HCT116 (cell line): ENCODE measurements around the gene CD2BP2. TPM values are rescaled to one million over a fixed set of nuclear protein-coding genes. Genes with fewer than 3 reads are reported as not detected.

Experiments
- ATAC-seq: fragments of 200-7000 bp; cut with Tn5 transposase; 2 replicates; pipeline ENCODE4 v1.9.1; 2020; ENCODE audit warnings: mild to moderate bottlenecking, moderate library complexity
- BruUV-seq: library from RNA; stranded (reverse); fragments of 400-500 nt; replicated peaks from 2 replicates; lab custom pipeline; 2021; lab: Mats Ljungman, UMichigan
- CTCF ChIA-PET: fragments of 300-600 bp; sonication (Branson Sonifier 250); formaldehyde crosslinking; loops from one replicate; lab custom pipeline; 2021; ENCODE audit warnings: antibody characterized with exemption; lab: Charles Lee
- POLR2A ChIA-PET: fragments of 300-600, 350-600 bp; sonication (Branson Sonifier 250); formaldehyde crosslinking; loops from one replicate; lab custom pipeline; 2021; ENCODE audit warnings: antibody characterized with exemption; lab: Charles Lee
- RAD21 ChIA-PET, 2 experiments: fragments of 300-600 bp; sonication (Branson Sonifier 250); formaldehyde crosslinking; loops; one replicate each; lab custom pipeline; 2023; ENCODE audit warnings: low total read pairs in 2 of 2; ENCODE audit not compliant: uncharacterized antibody in 2 of 2, unreplicated experiment in 2 of 2, low non-redundant PET in 1 of 2; lab: Charles Lee
- DNase-seq: peaks from one replicate; pipeline ENCODE4 v3.0.0-alpha.2; 2010; ENCODE audit warnings: low read depth, low spot score
- H2AFZ ChIP-seq: fragments of 200-600 bp; shearing (Covaris generic), sonication (generic); 2 replicates; pipeline ENCODE4 v1.6.1; 2017; ENCODE audit warnings: low read depth, mixed run types, mixed read lengths, antibody characterized with exemption, low read length; ENCODE audit not compliant: poor library complexity, severe bottlenecking
- H3K27ac ChIP-seq: 2 replicates; pipeline ENCODE4 v1.5.1; 2012; ENCODE audit warnings: low read depth, low read length
- H3K27me3 ChIP-seq: fragments of 200-600 bp; sonication (generic); 2 replicates; pipeline ENCODE4 v1.6.1; 2016; ENCODE audit warnings: mixed run types, low read length, mixed read lengths; ENCODE audit not compliant: insufficient read depth
- H3K36me3 ChIP-seq, 2 experiments: fragments of 200-500 bp in 1 of 2; fragments of 200-600 bp in 1 of 2; sonication (Bioruptor generic) in 1 of 2; sonication (generic) in 1 of 2; 2 replicates each; pipeline versions ENCODE4 v1.5.1 to v1.6.1; 2014 to 2016; ENCODE audit warnings: low read length in 2 of 2, inconsistent platforms in 1 of 2, mixed read lengths in 1 of 2, mixed run types in 1 of 2; ENCODE audit not compliant: insufficient read depth in 2 of 2, control insufficient read depth in 1 of 2
- H3K4me1 ChIP-seq, 2 experiments: fragments of 200-600 bp in 1 of 2; sonication (generic) in 1 of 2; 2 replicates each; pipeline versions ENCODE4 v1.5.1 to v1.6.1; 2012 to 2017; ENCODE audit warnings: low read length in 2 of 2, inconsistent platforms in 1 of 2, mild to moderate bottlenecking in 1 of 2, mixed read lengths in 1 of 2, mixed run types in 1 of 2, moderate library complexity in 1 of 2; ENCODE audit not compliant: insufficient read depth in 2 of 2, control insufficient read depth in 1 of 2
- H3K4me2 ChIP-seq: fragments of 200-600 bp; sonication (generic); 2 replicates; pipeline ENCODE4 v1.6.1; 2017; ENCODE audit warnings: mixed run types, low read length, mixed read lengths
- H3K4me3 ChIP-seq, 2 experiments: fragments of 200-600 bp in 1 of 2; sonication (generic) in 1 of 2; replicated peaks in 1 of 2; 2 replicates each; pipeline ENCODE4 v1.5.1; 2011 to 2016; ENCODE audit warnings: low read length in 2 of 2, control low read depth in 1 of 2, low read depth in 1 of 2, mild to moderate bottlenecking in 1 of 2, mixed read lengths in 1 of 2, mixed run types in 1 of 2
- H3K79me2 ChIP-seq: fragments of 200-600 bp; sonication (generic); 2 replicates; pipeline ENCODE4 v1.6.1; 2017; ENCODE audit warnings: mild to moderate bottlenecking, mixed run types, low read length, moderate library complexity, mixed read lengths; ENCODE audit not compliant: insufficient read depth
- H3K9ac ChIP-seq: fragments of 200-600 bp; sonication (generic); 2 replicates; pipeline ENCODE4 v1.6.1; 2016; ENCODE audit warnings: low read length, mixed read lengths
- H3K9me2 ChIP-seq: fragments of 200-600 bp; sonication (generic), shearing (Covaris generic); 2 replicates; pipeline ENCODE4 v1.6.1; 2017; ENCODE audit warnings: mixed run types, mild to moderate bottlenecking, moderate library complexity; ENCODE audit not compliant: insufficient read depth
- H3K9me3 ChIP-seq, 2 experiments: fragments of 200-500 bp in 1 of 2; fragments of 200-600 bp in 1 of 2; sonication (Bioruptor generic) in 1 of 2; sonication (generic) in 1 of 2; 2 replicates each; pipeline ENCODE4 v1.6.1; 2014 to 2017; ENCODE audit warnings: low read length in 2 of 2, mixed read lengths in 2 of 2, inconsistent platforms in 1 of 2, low read depth in 1 of 2, mild to moderate bottlenecking in 1 of 2, mixed run types in 1 of 2, moderate library complexity in 1 of 2; ENCODE audit not compliant: control insufficient read depth in 1 of 2, insufficient read depth in 1 of 2
- H4K20me1 ChIP-seq: fragments of 200-600 bp; sonication (generic), shearing (Covaris generic); 2 replicates; pipeline ENCODE4 v1.6.1; 2017; ENCODE audit warnings: mixed run types, mild to moderate bottlenecking, moderate library complexity; ENCODE audit not compliant: insufficient read depth
- CEBPB ChIP-seq: IDR thresholded peaks from 2 replicates; pipeline ENCODE4 v1.6.1; 2012; ENCODE audit warnings: low read depth
- CTCF ChIP-seq, 3 experiments: fragments of 200-600 bp in 1 of 3; sonication (generic) in 1 of 3; IDR thresholded peaks in 2 of 3; conservative IDR thresholded peaks in 1 of 3; 2 replicates each; pipeline ENCODE4 v1.5.1; 2012 to 2017; ENCODE audit warnings: low read depth in 2 of 3, low read length in 2 of 3, antibody characterized with exemption in 1 of 3, borderline replicate concordance in 1 of 3, control low read depth in 1 of 3, mild to moderate bottlenecking in 1 of 3, mixed read lengths in 1 of 3, mixed run types in 1 of 3, moderate library complexity in 1 of 3; ENCODE audit not compliant: insufficient read depth in 1 of 3
- ELF1 ChIP-seq: IDR thresholded peaks from 2 replicates; pipeline ENCODE4 v1.6.1; 2012; ENCODE audit warnings: low read depth, borderline replicate concordance
- EZH2phosphoT487 ChIP-seq: fragments of 200-600 bp; IDR thresholded peaks from 2 replicates; pipeline ENCODE4 v1.6.1; 2018; ENCODE audit warnings: antibody characterized with exemption, borderline replicate concordance
- POLR2AphosphoS5 ChIP-seq: IDR thresholded peaks from 2 replicates; pipeline ENCODE4 v1.6.1; 2011; ENCODE audit warnings: mild to moderate bottlenecking, low read depth, low read length, moderate library complexity
- REST ChIP-seq: IDR thresholded peaks from 2 replicates; pipeline ENCODE4 v1.6.1; 2012; ENCODE audit warnings: low read depth
- SIN3A ChIP-seq: IDR thresholded peaks from 2 replicates; pipeline ENCODE4 v1.6.1; 2012; ENCODE audit warnings: low read depth
- SP1 ChIP-seq: IDR thresholded peaks from 2 replicates; pipeline ENCODE4 v1.6.1; 2012; ENCODE audit warnings: low read depth
- SRF ChIP-seq: IDR thresholded peaks from 2 replicates; pipeline ENCODE4 v1.6.1; 2012; ENCODE audit warnings: low read depth
- TCF7L2 ChIP-seq: IDR thresholded peaks from 2 replicates; pipeline ENCODE4 v1.7.0; 2011; ENCODE audit warnings: borderline replicate concordance, inconsistent platforms; ENCODE audit not compliant: insufficient read depth, insufficient read length; ENCODE audit errors: extremely low read depth
- intact Hi-C: fragments of 100-400 bp; cut with micrococcal nuclease; formaldehyde crosslinking; loops from 2 replicates; pipeline ENCODE4 v1.10.0; 2022
- total RNA-seq: library from RNA; stranded (reverse); gene quantifications from one replicate; pipeline ENCODE4 v1.2.1, GENCODE V29; 2021; ENCODE audit not compliant: unreplicated experiment

Gene CD2BP2
- total RNA-seq, 1 experiment from 2014 or later: 51.8 TPM

- Histone ChIP-seq H3K27me3 (no peaks in the 10 kb centered on the region), H3K9me2 (no peaks in the 10 kb centered on the region), H3K27ac (no peak overlapping the region), H3K36me3 (peaks cover 9 to 30% of the 10 kb centered on the region in 2 experiments; a peak in 2 of 4 replicates), H4K20me1 (no peaks in the 10 kb centered on the region), H3K9ac (no peak overlapping the region), H3K4me2 (no peak overlapping the region), H3K4me1 (peaks cover 28 to 39% of the 10 kb centered on the region in 2 experiments), H3K79me2 (peaks cover 31% of the 10 kb centered on the region), H3K9me3 (no peaks in the 10 kb centered on the region), H3K4me3 (no peak overlapping the region), H2AFZ (no peak overlapping the region)
- CTCF ChIA-PET: no interaction called here
- RAD21 ChIA-PET: no interaction called here
- no peak for ATAC-seq
- BruUV-seq: no TSS peak
- intact Hi-C loops: no loop called here
- TF ChIP-seq TCF7L2: no peak
- TF ChIP-seq SP1: no peak
- TF ChIP-seq SRF: no peak
- TF ChIP-seq POLR2AphosphoS5: no peak
- POLR2A ChIA-PET: interaction anchor here (1.1 kb wide), 1 partner anchor 20 kb away, joined by 3 read pairs; no protein-coding TSS in a partner anchor
- DNase-seq: no peak
Measured at GRCh38 chr16:30351001-30351441, 4.1 kb downstream of the CD2BP2 start.

- Histone ChIP-seq H3K9ac (no peak overlapping the region), H3K79me2 (peaks cover 31% of the 10 kb centered on the region), H4K20me1 (no peaks in the 10 kb centered on the region), H3K4me1 (peaks cover 27 to 31% of the 10 kb centered on the region in 2 experiments), H3K9me2 (no peaks in the 10 kb centered on the region), H2AFZ (no peak overlapping the region), H3K36me3 (peaks cover 9 to 30% of the 10 kb centered on the region in 2 experiments; a peak in 2 of 4 replicates), H3K4me2 (no peak overlapping the region), H3K27ac (no peak overlapping the region), H3K9me3 (no peaks in the 10 kb centered on the region), H3K4me3 (no peak overlapping the region), H3K27me3 (no peaks in the 10 kb centered on the region)
- ChIA-PET POLR2A (interaction anchor here (1.1 kb wide), 1 partner anchor 21 kb away, joined by 3 read pairs; no protein-coding TSS in a partner anchor), RAD21 (no interaction called here), CTCF (no interaction called here)
- intact Hi-C loops: no loop called here
- ATAC-seq (no peak), DNase-seq (no peak)
- no TSS peak for BruUV-seq
- TF ChIP-seq CEBPB (no peak), EZH2phosphoT487 (no peak), REST (no peak), SP1 (no peak), SIN3A (no peak), CTCF (IDR thresholded peaks at IDR 0.05 in 2 of 3, conservative IDR thresholded peaks at IDR 0.05 in 1 of 3; ENCODE audit: borderline replicate concordance in 1 of 3, insufficient read depth in 1 of 3, low read depth in 2 of 3, low read length in 2 of 3) (no peak), ELF1 (no peak)
Measured at GRCh38 chr16:30350134-30350871, 4.8 kb downstream of the CD2BP2 start.
